D721Med (cell line): Measurements from ENCODE around the gene IDH3A.

Source experiments
- DNase-seq: peaks from one replicate; pipeline ENCODE4 v3.0.0; 2011; ENCODE audit warnings: low spot score; ENCODE audit not compliant: insufficient read length
- FAIRE-seq: peaks from 2 replicates; lab custom pipeline; 2011; peaks lifted over from hg19 to GRCh38; lab: Jason Lieb, UNC
- CTCF ChIP-seq: IDR thresholded peaks from 2 replicates; pipeline ENCODE4 v1.5.1; 2012; ENCODE audit warnings: mild to moderate bottlenecking, control low read depth; ENCODE audit not compliant: insufficient read depth; ENCODE audit errors: missing control alignments

Gene IDH3A

GRCh38 chr15:78110916-78111475 is 38.2 kb upstream of the IDH3A start:
- FAIRE-seq = no peak
- DNase-seq = no peak
- no peak for TF ChIP-seq CTCF

DNA sequence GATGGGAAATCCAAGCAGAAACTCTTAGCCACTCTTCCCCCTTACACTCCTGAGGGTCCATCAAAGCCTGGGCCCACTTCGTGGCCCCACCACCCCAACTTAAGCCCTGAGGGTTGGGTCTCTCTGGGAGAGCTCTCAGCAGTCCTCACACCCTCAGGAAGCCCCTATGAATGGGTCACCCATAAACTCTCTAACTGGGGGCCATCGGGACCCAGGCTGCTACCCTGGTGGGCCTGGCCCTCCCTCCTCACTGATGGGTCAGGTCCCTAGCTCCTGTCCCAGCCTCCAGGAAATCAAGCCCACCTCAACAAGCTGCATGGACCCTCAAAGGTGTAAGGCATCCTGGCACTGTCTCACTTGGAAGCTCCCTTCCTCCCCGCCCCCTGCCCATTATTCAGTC is 37.4 kb upstream of the IDH3A start:
- DNase-seq = no peak
- no peak for FAIRE-seq
- TF ChIP-seq CTCF = no peak

DNA sequence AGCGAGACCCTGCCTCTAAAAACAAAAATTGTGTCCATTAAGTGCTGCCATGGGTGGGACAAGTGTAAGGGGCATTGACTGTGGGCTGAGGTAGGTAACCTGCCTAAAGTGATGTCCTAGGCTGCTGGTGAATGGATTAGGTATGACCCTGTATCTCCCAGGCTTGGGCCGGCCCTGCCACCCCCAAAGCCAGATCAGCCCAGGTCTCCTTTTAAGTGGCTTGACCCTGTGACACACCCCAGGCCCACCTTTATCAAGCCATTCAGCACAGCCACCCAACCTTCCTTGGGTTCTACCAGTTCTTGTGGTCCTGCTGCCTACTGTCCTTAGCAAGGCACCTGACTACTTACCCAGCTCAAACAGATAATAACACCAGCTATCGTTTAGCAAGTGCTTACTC is 36.6 kb upstream of the IDH3A start:
- no peak for DNase-seq
- no peak for FAIRE-seq
- no peak for TF ChIP-seq CTCF

DNA sequence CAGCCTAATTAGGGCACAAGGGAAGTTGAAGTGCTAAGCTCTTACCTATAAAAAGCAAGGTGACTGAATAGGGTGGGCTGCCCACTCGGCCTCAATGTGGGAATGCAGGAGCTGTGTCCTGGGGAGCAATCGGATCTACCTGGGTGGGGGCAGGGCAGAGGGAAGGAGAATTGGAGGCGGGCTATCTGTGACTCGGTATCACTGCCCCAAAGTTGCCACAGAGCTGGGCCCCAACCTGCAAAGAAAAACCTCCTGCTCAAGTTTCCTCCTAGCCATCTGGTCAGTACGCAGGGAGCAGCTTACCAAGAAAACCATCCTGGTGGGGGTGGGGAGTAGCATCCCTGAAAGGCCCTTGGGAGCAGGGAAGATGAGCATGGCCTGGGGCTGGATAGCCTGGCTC is 28.6 kb upstream of the IDH3A start:
- TF ChIP-seq CTCF = no peak
- FAIRE-seq (no peak), DNase-seq (no peak)

DNA sequence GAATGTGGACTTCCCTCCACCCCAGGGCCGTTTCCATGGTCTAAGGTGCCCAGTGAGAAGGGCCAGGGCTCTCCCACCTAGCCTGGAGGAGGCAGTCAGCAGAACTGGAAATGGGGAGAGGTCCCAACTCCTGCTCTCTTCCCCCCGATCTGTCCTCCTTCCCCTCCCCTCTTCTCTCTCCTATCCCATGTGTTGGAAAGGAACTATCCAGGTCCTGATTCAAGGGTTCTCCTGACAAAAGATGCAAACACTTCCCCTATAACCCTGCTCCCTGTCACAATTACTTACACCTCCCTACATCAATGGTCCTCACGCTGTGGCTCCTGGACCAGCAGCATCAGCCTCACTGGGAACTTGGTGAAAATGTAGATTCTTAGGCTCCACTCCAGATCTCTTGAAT is 23.9 kb upstream of the IDH3A start:
- DNase-seq (no peak), FAIRE-seq (no peak)
- no peak for TF ChIP-seq CTCF

DNA sequence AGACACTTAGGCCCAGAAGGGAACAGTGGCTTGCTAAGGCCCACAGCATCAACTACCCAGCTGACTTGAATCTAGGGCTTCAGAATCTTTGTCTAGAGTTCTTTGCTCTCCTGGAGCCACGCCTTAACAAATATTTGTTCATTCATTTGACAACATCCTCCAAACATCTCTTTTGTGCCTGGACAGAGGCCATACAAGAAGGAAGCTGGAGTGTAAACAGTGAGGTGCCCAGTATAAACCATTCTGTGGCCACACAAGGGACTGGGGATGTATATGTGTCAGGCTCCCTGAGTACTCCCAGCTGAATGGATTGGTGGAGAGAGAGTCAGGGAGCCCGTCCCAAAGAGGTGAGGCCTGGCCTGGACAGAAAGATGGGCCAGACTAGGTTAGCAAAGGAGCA is 21.3 kb upstream of the IDH3A start:
- no peak for TF ChIP-seq CTCF
- FAIRE-seq (no peak), DNase-seq (no peak)

DNA sequence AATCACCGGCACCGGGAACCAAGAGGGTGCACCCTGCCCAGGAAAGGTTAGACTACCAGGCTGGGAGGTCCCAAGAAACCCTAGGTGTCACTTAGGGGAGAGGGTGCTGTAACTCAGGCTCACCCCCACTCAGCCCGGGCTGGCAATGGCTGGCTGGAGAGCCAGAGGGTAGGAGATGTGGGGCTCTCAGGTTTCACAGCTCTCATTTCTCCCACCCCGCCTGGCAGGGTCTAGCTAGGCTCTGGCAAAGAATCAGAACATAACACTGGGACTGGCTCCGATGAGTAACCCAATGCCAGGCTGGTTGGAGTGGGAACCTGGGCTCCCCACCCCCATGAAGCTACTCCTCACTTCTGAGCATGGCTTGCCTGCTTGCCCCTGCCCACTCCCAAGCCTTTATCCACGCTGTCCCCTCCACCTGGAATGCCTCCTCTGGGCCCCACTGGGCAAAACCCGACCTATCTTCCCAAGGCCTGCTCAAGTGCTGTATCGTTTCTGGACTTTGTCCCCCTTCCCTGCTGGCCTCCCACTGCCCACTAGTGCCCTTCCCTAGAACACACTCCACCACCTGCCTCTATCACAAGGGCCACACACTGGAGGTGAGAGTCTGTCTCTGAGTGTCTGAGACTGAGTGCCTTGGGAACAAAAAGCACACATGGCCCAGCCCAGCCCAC is 19.9 kb upstream of the IDH3A start:
- DNase-seq = no peak
- TF ChIP-seq CTCF = no peak
- FAIRE-seq = no peak
